SU-DHL-6 (cell line): ENCODE results near the gene EID2B.

Source experiments
- EZH2phosphoT487 ChIP-seq: fragments of 200-600 bp; sonication (generic), shearing (Covaris generic); conservative IDR thresholded peaks from 2 replicates; pipeline ENCODE4 v1.6.1; 2018; ENCODE audit warnings: mild to moderate bottlenecking, antibody characterized with exemption, low read length, moderate library complexity, mixed read lengths
- TF ChIP-seq, protein P1 (sequence below): fragments of 200-600 bp; sonication (generic); IDR thresholded peaks from one replicate; pipeline ENCODE4 v1.5.1; 2017; ENCODE audit warnings: antibody characterized with exemption, mild to moderate bottlenecking, low read length, moderate library complexity; ENCODE audit not compliant: insufficient read depth, poor library complexity, severe bottlenecking

DNA sequence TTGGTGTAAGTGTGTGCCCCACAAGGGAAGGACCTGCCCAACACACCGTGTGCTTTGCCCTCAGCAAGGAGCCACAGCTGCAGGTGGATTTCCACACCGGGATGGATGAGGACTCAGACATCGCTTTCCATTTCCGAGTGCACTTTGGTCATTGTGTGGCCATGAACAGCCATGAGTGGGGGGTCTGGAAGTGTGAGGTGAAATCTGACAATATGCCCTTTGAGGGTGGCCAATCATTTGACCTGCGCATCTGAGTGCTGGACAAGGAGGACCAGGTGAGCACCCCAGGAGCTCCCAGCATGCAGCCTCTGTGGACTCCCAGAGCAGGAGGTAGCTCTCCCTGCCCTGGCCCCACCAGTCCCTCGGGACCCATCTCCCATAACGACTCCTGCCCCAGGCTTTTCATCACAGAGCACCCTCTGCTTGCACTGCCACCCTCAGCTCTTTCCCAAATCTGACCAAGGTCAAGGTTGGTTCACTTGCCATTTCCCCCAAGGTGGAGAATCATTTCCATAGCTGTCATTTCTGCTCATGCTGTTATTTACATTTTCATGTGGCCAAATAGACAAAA is 20.5 kb upstream of the EID2B start:
- TF ChIP-seq, protein P1, sequence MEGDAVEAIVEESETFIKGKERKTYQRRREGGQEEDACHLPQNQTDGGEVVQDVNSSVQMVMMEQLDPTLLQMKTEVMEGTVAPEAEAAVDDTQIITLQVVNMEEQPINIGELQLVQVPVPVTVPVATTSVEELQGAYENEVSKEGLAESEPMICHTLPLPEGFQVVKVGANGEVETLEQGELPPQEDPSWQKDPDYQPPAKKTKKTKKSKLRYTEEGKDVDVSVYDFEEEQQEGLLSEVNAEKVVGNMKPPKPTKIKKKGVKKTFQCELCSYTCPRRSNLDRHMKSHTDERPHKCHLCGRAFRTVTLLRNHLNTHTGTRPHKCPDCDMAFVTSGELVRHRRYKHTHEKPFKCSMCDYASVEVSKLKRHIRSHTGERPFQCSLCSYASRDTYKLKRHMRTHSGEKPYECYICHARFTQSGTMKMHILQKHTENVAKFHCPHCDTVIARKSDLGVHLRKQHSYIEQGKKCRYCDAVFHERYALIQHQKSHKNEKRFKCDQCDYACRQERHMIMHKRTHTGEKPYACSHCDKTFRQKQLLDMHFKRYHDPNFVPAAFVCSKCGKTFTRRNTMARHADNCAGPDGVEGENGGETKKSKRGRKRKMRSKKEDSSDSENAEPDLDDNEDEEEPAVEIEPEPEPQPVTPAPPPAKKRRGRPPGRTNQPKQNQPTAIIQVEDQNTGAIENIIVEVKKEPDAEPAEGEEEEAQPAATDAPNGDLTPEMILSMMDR: no peak
- no peak for TF ChIP-seq EZH2phosphoT487
